ENCODE measurements around the gene NKTR. TPM values are rescaled to one million over a fixed set of nuclear protein-coding genes. Genes with fewer than 3 reads are reported as not detected.

Gene NKTR
- total and polyA plus RNA-seq, 9 of the 15 experiments (the other 6 are each of a cell fraction or from before 2014, with no cell fraction given), result 19.7 to 123 (median 92.6) TPM

DNA sequence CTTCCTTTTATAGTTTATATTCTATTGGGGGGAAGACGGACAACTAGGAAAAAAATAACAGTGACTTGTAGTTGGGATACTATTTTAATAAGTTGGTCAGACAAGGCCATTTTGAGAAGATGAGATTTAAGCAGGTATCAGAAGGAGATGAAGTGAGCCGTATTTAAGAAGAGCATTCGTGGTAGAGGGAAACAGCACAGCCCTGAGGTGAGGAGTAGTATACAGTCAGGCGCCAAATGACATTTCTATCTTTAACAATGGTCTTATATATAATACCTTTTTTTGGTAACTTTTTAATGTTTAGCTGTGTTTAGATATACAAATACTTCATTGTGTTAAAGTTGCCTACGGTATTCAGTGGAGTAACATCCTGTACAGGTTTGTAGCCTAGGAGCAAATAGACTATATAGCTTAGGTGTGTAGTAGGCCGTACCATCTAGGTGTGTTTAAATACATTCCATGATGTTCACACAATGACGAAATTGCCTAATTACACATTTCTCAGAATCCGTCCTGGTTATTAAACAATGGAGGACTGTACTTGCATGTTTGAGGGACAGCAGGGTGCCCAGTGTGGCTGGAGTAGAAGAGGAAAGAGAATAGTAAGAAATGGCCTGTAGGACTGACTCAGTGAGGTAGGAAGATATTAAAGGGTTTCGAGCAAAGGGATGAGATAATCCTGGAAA, 1.6 kb downstream of the NKTR start (continued):
- TF ChIP-seq ZFX (CRISPR knock-in tag; IDR thresholded peaks at IDR 0.05) (peak; percentile 36), POLR2H (tag; IDR thresholded peaks at IDR 0.05; ENCODE audit: low read depth) (0 out of 2 replicates have a peak, but pooled peaks have one; percentile 29), CEBPG (CRISPR knock-in tag; IDR thresholded peaks at IDR 0.05) (no peak), CEBPG (tag; conservative IDR thresholded peaks at IDR 0.05 in 1 of 2, IDR thresholded peaks at IDR 0.05 in 1 of 2) (no peak), MCM5 (IDR thresholded peaks at IDR 0.05; ENCODE audit: low read depth) (no peak), MTA2 (IDR thresholded peaks at IDR 0.05; ENCODE audit: low read depth) (no peak), TRIM28 (IDR thresholded peaks at IDR 0.05) (no peak), SETDB1 (IDR thresholded peaks at IDR 0.05; ENCODE audit: low read length) (no peak), ETV1 (tag; conservative IDR thresholded peaks at IDR 0.05; ENCODE audit: low read depth) (no peak), POLR2AphosphoS2 (IDR thresholded peaks at IDR 0.05; ENCODE audit: low read length) (no peak), KLF10 (CRISPR knock-in tag; IDR thresholded peaks at IDR 0.05) (0 out of 2 replicates have a peak, but pooled peaks have one; percentile 21), TCF3 (CRISPR knock-in tag; IDR thresholded peaks at IDR 0.05) (no peak), ZKSCAN1 (IDR thresholded peaks at IDR 0.05; ENCODE audit: low read depth, low read length) (no peak), ARID2 (IDR thresholded peaks at IDR 0.05) (no peak), NCOR1 (IDR thresholded peaks at IDR 0.05) (no peak), CBX2 (IDR thresholded peaks at IDR 0.05; ENCODE audit: insufficient read depth, low read length, poor library complexity, severe bottlenecking) (no peak), RCOR1 (IDR thresholded peaks at IDR 0.05; ENCODE audit: borderline replicate concordance in 1 of 2, low read depth in 2 of 2, low read length in 2 of 2) (0 out of 4 replicates have a peak, but pooled peaks of 1 of the 2 experiments have one; percentile 13), SIRT6 (IDR thresholded peaks at IDR 0.05; ENCODE audit: low read depth, low read length) (no peak), FOXA3 (CRISPR knock-in tag; conservative IDR thresholded peaks at IDR 0.05 in 1 of 2, IDR thresholded peaks at IDR 0.05 in 1 of 2) (no peak; a peak in 1 of 4 replicates), ESRRB (CRISPR knock-in tag; IDR thresholded peaks at IDR 0.05; ENCODE audit: borderline replicate concordance) (no peak), CREBBP (IDR thresholded peaks at IDR 0.05; ENCODE audit: low read depth, low read length) (no peak)
- TF ChIP-seq, protein P1, sequence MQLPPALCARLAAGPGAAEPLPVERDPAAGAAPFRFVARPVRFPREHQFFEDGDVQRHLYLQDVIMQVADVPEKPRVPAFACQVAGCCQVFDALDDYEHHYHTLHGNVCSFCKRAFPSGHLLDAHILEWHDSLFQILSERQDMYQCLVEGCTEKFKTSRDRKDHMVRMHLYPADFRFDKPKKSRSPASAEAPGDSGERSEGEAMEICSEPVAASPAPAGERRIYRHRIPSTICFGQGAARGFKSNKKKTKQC (CRISPR knock-in tag; IDR thresholded peaks at IDR 0.05), result no peak
- TF ChIP-seq, protein P2, sequence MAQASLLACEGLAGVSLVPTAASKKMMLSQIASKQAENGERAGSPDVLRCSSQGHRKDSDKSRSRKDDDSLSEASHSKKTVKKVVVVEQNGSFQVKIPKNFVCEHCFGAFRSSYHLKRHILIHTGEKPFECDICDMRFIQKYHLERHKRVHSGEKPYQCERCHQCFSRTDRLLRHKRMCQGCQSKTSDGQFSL (CRISPR knock-in tag; IDR thresholded peaks at IDR 0.05), result no peak
- TF ChIP-seq, protein P2 (tag; IDR thresholded peaks at IDR 0.05), result no peak
- TF ChIP-seq, protein P3, sequence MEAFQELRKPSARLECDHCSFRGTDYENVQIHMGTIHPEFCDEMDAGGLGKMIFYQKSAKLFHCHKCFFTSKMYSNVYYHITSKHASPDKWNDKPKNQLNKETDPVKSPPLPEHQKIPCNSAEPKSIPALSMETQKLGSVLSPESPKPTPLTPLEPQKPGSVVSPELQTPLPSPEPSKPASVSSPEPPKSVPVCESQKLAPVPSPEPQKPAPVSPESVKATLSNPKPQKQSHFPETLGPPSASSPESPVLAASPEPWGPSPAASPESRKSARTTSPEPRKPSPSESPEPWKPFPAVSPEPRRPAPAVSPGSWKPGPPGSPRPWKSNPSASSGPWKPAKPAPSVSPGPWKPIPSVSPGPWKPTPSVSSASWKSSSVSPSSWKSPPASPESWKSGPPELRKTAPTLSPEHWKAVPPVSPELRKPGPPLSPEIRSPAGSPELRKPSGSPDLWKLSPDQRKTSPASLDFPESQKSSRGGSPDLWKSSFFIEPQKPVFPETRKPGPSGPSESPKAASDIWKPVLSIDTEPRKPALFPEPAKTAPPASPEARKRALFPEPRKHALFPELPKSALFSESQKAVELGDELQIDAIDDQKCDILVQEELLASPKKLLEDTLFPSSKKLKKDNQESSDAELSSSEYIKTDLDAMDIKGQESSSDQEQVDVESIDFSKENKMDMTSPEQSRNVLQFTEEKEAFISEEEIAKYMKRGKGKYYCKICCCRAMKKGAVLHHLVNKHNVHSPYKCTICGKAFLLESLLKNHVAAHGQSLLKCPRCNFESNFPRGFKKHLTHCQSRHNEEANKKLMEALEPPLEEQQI (IDR thresholded peaks at IDR 0.05), result no peak
- TF ChIP-seq, protein P4, sequence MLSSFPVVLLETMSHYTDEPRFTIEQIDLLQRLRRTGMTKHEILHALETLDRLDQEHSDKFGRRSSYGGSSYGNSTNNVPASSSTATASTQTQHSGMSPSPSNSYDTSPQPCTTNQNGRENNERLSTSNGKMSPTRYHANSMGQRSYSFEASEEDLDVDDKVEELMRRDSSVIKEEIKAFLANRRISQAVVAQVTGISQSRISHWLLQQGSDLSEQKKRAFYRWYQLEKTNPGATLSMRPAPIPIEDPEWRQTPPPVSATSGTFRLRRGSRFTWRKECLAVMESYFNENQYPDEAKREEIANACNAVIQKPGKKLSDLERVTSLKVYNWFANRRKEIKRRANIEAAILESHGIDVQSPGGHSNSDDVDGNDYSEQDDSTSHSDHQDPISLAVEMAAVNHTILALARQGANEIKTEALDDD (IDR thresholded peaks at IDR 0.05), result no peak

All from K562 (cell line).